HCT116 (cell line): ENCODE data around the gene GPX5.

Experiments used
- CEBPB ChIP-seq: IDR thresholded peaks from 2 replicates; pipeline ENCODE4 v1.6.1; 2012; ENCODE audit warnings: low read depth
- EZH2 ChIP-seq: fragments of 200-600 bp; sonication (generic); IDR thresholded peaks from 2 replicates; pipeline ENCODE4 v1.6.1; 2017; ENCODE audit warnings: antibody characterized with exemption, mixed run types
- POLR2A ChIP-seq: IDR thresholded peaks from 2 replicates; pipeline ENCODE4 v1.7.0; 2011; ENCODE audit warnings: borderline replicate concordance; ENCODE audit not compliant: insufficient read depth, insufficient read length; ENCODE audit errors: extremely low read depth
- POLR2AphosphoS5 ChIP-seq: IDR thresholded peaks from 2 replicates; pipeline ENCODE4 v1.6.1; 2011; ENCODE audit warnings: mild to moderate bottlenecking, low read depth, low read length, moderate library complexity
- RAD21 ChIP-seq: IDR thresholded peaks from 2 replicates; pipeline ENCODE4 v1.6.1; 2012; ENCODE audit warnings: low read depth, mild to moderate bottlenecking
- REST ChIP-seq: IDR thresholded peaks from 2 replicates; pipeline ENCODE4 v1.6.1; 2012; ENCODE audit warnings: low read depth
- YY1 ChIP-seq: IDR thresholded peaks from 2 replicates; pipeline ENCODE4 v1.6.1; 2011; ENCODE audit warnings: low read length, low read depth, moderate library complexity, mild to moderate bottlenecking; ENCODE audit not compliant: insufficient replicate concordance; ENCODE audit errors: extremely low read depth
- ZFX ChIP-seq: fragments of 450-650 bp; IDR thresholded peaks from 2 replicates; pipeline ENCODE4 v1.6.1; 2017
- TF ChIP-seq, protein P1 (sequence below), 3 experiments: fragments of 200-600 bp in 1 of 3; sonication (generic) in 1 of 3; IDR thresholded peaks in 2 of 3; conservative IDR thresholded peaks in 1 of 3; 2 replicates each; pipeline ENCODE4 v1.5.1; 2012 to 2017; ENCODE audit warnings: low read depth in 2 of 3, low read length in 2 of 3, antibody characterized with exemption in 1 of 3, borderline replicate concordance in 1 of 3, control low read depth in 1 of 3, mild to moderate bottlenecking in 1 of 3, mixed read lengths in 1 of 3, mixed run types in 1 of 3, moderate library complexity in 1 of 3; ENCODE audit not compliant: insufficient read depth in 1 of 3
- TF ChIP-seq, protein P2 (sequence below): IDR thresholded peaks from 2 replicates; pipeline ENCODE4 v1.6.1; 2012

DNA sequence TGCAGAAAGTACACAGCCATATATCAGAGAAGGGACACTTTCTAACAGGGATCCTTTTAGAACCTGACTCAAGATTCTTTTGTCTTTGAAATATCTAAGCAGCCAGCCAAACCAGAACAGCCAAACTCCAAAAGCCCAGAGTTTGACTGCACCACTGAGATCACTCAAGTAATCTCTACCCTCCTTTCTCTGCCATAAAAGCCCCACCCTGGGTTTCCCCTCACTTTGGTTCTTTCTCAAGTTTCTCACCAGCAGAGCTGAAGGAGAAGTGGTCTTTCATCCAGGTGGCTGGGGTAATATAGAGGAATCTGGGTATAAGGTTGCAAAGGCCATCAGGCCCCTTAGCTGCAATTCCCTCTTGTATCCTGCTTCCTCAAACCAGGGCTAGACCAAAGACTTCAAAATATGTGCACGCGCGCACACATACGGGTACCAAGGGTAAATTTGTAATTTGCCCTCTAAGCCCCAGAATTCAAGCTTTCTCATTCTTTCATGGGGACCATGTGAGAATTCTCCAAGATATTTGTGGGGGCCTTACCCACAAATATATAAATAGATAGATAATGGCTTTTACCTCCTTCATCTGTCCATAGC lies 42.9 kb downstream of the GPX5 start:
- TF ChIP-seq POLR2AphosphoS5 (no peak), POLR2A (no peak), REST (no peak), RAD21 (no peak), CEBPB (no peak), ZFX (no peak), EZH2 (no peak), YY1 (no peak)
- TF ChIP-seq, protein P1, sequence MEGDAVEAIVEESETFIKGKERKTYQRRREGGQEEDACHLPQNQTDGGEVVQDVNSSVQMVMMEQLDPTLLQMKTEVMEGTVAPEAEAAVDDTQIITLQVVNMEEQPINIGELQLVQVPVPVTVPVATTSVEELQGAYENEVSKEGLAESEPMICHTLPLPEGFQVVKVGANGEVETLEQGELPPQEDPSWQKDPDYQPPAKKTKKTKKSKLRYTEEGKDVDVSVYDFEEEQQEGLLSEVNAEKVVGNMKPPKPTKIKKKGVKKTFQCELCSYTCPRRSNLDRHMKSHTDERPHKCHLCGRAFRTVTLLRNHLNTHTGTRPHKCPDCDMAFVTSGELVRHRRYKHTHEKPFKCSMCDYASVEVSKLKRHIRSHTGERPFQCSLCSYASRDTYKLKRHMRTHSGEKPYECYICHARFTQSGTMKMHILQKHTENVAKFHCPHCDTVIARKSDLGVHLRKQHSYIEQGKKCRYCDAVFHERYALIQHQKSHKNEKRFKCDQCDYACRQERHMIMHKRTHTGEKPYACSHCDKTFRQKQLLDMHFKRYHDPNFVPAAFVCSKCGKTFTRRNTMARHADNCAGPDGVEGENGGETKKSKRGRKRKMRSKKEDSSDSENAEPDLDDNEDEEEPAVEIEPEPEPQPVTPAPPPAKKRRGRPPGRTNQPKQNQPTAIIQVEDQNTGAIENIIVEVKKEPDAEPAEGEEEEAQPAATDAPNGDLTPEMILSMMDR (IDR thresholded peaks at IDR 0.05 in 2 of 3, conservative IDR thresholded peaks at IDR 0.05 in 1 of 3; ENCODE audit: borderline replicate concordance in 1 of 3, insufficient read depth in 1 of 3, low read depth in 2 of 3, low read length in 2 of 3), result no peak
- TF ChIP-seq, protein P2, sequence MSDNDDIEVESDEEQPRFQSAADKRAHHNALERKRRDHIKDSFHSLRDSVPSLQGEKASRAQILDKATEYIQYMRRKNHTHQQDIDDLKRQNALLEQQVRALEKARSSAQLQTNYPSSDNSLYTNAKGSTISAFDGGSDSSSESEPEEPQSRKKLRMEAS, result no peak
